HG03097 (cell line): ENCODE measurements around the gene UBL4A.

Experiments
- ATAC-seq: cut with Tn5 transposase; IDR thresholded peaks from one replicate; pipeline ENCODE4 v1.9.1; 2021; ENCODE audit not compliant: unreplicated experiment, low FRiP score

UBL4A gene

DNA sequence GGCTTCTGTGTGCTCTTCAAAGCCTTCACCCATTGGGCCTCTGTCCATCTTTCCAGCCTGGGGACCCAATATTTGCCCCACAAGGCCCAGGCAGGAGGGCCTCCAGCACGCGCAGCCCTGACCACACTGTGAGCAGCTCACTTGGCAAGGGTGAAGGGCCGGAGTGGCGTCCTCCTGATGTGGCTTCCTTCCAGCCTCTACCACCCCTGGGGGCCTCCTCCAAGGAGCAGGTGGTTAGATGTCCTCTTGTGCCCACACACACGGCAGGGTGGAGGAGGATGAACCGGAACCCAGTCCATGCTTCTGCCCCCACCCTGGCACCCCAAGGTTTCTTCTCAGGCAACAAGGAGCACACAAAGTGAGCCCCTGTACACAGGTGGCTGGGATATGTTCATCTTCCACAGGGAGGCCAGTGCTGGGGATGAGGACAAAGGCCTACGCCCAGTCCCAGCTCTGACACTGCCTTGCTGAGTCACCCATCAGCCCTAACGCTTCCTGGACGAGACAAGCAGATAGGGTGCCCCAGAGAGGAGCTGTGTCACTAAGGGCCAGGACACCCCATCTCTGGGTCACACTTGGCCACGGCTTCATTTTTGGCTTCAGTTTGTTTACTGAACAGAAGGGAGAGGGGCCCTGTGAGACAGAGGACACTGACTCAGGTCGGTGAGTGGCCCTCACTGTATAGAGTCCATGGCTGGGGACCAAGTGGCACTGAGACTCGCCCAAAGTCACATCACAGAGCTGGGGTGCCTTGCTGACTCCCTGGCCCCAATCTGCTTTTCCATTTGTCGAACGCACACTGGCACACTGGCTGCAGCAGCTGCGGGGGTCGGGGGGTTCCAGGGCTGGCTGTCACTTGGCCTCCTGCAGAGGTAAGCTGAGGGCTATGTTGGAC, 1.9 kb downstream of the UBL4A start:
- ATAC-seq, result no peak

- no peak for ATAC-seq
Measured at GRCh38 chrX:154483325-154483724, 3.1 kb downstream of the UBL4A start.

- no peak for ATAC-seq
Measured at GRCh38 chrX:154482786-154483185, 3.6 kb downstream of the UBL4A start.

GRCh38 chrX:154481911-154482601, 4.4 kb downstream of the UBL4A start:
- ATAC-seq, result no peak

DNA sequence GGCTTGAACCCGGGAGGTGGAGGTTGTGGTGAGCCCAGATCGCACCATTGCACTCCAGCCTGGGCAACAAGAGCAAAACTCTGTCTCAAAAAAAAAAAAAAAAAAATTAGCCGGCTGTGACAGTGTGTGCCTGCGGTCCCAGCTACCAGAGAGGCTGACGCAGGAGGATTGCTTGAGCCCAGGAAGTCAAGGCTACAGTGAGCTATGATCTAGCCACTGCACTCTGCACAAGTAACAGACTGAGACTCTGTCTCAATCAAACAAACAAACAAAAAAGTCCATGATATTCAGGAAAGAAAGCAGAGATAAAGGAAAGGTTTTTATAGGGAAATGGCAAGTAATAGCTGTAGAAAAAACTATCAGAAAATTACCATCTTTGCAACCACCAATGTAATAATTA, 5.2 kb downstream of the UBL4A start:
- ATAC-seq, result no peak

GRCh38 chrX:154478728-154479622, 7.4 kb downstream of the UBL4A start, which contains the start of gene LAGE3:
LAGE3 (minus strand) TSS chrX:154479281; CDS start chrX:154478915, 366 bp downstream.
- peak; percentile 72 for ATAC-seq

- no peak for ATAC-seq
Measured at GRCh38 chrX:154477891-154478477, 8.4 kb downstream of the UBL4A start.

DNA sequence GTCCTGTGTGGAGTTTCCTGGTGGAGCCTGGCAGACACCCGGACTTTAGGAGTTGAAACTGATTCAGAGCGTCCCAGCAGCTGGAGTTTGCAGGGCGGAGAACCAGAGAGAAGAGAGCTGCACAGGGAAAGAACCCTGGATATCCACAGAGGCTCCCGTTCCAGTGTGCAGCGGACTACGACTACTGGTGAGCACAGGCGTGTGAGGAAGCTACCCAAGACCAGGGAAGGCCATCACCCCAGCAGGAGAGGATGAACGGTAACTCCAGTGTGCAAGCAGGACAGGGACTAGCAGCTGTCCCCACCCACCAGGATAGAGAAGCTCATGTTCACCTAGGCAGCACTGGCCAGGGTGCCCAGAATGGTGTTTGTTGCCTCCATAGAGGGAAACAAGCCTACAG, 9.6 kb downstream of the UBL4A start:
- ATAC-seq, result no peak

DNA sequence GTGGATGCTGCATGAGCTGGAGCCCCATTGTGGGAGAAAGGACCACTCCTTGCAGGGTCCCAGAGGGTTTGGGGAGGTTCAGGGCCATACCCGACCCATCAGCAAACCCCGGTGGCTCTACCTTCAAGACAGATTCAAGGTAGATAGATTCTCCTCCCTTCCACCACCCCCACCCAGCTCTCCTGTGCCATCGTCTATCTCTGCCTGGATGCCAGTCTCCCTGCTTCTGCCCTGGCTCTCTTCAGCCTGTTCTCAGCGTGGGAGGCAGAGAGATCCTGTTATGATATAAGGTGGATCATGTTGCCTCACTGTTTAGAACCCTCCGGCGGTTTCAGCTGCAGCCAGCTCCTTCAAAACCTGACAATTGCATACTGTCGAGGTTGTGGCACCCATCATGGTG, 12.7 kb downstream of the UBL4A start:
- ATAC-seq, result no peak

- ATAC-seq, result no peak
Measured at GRCh38 chrX:154472685-154473632, 13.5 kb downstream of the UBL4A start.

DNA sequence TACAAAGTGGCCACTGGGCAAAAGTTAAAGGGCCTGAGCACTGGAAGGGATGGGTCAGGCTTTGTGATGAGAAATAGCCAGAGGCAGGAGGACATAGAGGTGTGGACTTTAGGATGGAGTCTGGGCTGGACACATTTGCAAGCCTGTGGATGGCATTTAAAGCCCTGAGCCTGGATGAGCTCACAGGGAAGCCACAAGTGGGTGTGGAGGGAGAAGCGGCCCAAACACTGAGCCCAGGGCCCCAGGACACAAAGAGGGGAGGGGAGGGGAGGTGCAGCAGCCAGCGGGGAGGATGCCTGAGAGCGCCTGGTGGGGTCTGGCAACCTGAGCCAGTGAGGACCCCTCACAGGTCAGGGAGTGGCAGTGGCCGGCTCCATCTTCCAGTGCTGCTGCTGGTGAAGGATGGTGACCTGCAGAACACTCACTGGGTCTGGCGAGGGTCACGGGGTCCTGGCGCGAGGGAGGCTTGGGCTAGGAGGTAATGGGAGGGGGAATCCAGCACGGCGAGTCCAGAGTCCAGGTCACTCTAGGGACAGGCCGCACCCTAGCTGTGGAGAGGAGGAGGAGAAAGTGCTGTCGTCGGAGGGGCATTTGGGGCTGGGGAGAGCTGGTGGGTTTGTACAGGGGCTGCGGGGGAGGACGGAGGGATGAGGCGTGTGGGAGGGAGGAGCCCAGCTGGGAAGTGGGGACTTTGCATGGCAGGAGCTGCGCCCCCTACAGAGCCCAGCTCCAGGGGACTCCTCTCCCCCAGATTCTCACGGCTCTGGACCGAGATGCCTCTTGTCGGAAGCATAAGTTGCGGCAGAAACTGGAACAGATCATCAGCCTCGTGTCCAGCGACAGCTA, 14.4 kb downstream of the UBL4A start:
- no peak for ATAC-seq

GRCh38 chrX:154470914-154471568, 15.4 kb downstream of the UBL4A start:
- no peak for ATAC-seq

- no peak for ATAC-seq
Measured at GRCh38 chrX:154470434-154470833, 16.0 kb downstream of the UBL4A start.

DNA sequence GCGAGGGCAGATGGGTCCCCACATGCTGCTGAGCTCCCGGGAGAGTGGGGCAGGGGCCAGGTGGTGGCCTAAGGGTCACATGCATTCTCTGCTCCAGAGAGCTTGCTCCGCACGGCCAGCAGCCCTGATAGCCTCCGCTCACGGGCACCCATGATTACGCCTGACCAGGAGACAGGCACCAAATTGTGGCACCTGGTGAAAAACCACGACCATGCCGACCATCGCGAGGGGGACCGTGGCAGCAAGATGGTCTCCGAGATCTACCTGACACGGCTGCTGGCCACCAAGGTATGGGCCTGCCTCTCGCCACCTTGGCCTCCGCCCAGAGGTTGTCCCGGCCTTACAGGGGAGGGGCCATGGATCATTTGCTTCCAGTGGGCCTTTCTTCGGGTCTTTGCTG, 16.5 kb downstream of the UBL4A start:
- ATAC-seq, result no peak

DNA sequence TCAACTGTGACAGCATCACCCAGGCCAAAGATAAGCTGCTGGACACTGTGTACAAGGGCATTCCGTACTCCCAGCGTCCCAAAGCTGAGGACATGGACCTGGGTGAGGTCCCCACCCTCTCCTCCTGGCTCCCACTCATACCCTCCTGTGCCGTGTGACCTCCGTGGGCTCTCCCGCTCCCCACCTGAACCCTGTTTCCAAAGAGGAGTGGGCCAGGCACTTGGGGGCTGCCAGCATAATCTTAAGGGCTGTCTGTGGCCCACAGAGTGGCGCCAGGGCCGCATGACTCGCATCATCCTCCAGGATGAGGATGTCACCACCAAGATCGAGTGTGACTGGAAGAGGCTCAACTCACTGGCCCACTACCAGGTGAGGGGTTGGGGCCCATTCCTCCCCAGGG, 17.3 kb downstream of the UBL4A start:
- ATAC-seq, result no peak

DNA sequence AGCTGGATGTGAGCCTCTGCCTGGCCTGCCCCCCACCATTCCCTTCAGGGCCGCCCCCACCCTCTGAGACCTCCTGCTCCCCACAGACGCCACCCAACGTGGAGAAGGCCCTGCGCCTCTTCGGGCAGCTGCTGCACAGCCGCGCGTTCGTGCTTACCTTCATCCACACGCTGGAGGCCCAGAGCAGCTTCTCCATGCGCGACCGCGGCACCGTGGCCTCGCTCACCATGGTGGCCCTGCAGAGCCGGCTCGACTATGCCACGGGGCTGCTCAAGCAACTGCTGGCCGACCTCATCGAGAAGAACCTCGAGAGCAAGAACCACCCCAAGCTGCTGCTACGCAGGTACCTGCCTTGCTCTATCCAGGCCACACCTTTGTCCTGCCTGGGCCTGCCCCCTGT, 18.2 kb downstream of the UBL4A start:
- no peak for ATAC-seq

DNA sequence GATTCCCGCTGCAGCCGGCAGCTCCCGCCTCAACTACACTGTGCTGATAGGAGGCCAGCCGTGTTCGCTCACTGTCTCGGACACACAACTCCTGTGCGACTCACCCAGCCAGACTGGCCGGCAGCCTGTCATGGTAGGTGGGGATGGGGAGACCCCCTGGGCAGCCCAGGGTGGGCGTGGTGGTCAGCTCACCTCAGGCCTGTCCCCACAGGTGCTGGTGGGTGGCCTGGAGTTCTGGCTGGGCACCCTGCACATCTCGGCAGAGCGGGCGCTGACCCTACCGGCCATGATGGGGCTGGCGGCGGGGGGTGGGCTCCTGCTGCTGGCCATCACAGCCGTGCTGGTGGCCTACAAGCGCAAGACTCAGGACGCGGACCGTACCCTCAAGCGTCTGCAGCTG, 18.9 kb downstream of the UBL4A start:
- no peak for ATAC-seq

DNA sequence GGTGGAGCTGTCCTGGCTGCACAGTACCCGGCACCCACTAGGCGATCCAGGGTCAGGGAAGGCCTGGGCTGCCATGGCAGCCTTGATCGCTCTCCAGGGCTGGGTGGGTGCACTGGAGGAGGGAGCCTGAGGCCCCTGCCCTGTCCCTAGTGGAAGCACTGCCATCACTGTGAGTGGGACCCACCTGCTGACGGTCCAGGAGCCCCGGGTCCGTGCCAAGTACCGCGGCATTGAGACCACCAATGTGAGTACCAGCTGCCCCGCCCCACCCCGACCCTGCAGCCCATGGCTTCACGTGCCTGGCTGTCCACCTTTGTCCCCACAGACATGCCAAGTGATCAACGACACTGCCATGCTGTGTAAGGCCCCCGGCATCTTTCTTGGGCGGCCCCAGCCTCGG, 19.5 kb downstream of the UBL4A start:
- no peak for ATAC-seq
